NCI-H524 treated with DMSO at 0.1 percent for 48 hours (cell line): ENCODE data around the gene PPP6R1.
A peak's percentile ranks its signal among the peaks of the same experiment; 100 is the strongest.

Experiments
- DNase-seq: peaks from one replicate; lab custom pipeline; 2025; lab: John Stamatoyannopoulos, UW

Gene PPP6R1

GRCh38 chr19:55258828-55259539 is at the start of gene PPP6R1:
PPP6R1 (minus strand) TSS chr19:55259017; CDS start chr19:55247103, 11,914 bp downstream.
- DNase-seq: peak; percentile 98

GRCh38 chr19:55308281-55308680 is 49.5 kb upstream of the PPP6R1 start:
- no peak for DNase-seq

- DNase-seq: no peak
These were observed 47.9 kb upstream of the PPP6R1 start for GRCh38 chr19:55306712-55307111.

- no peak for DNase-seq
These were observed 47.3 kb upstream of the PPP6R1 start for GRCh38 chr19:55305983-55306562.

GRCh38 chr19:55305491-55305890 is 46.7 kb upstream of the PPP6R1 start:
- no peak for DNase-seq

GRCh38 chr19:55304980-55305379 is 46.2 kb upstream of the PPP6R1 start:
- DNase-seq: no peak

GRCh38 chr19:55304279-55304978 is 45.6 kb upstream of the PPP6R1 start:
- DNase-seq: no peak

- DNase-seq: no peak
These were observed 44.7 kb upstream of the PPP6R1 start for GRCh38 chr19:55303477-55303876.

- no peak for DNase-seq
These were observed 43.5 kb upstream of the PPP6R1 start for GRCh38 chr19:55302318-55302703.

- no peak for DNase-seq
These were observed 42.9 kb upstream of the PPP6R1 start for GRCh38 chr19:55301459-55302317.

- no peak for DNase-seq
These were observed 42.2 kb upstream of the PPP6R1 start for GRCh38 chr19:55300886-55301458.

- no peak for DNase-seq
These were observed 41.2 kb upstream of the PPP6R1 start for GRCh38 chr19:55299991-55300390.

GRCh38 chr19:55297267-55297666 is 38.5 kb upstream of the PPP6R1 start:
- DNase-seq: no peak

- DNase-seq: no peak
These were observed 30.4 kb upstream of the PPP6R1 start for GRCh38 chr19:55289117-55289796.

GRCh38 chr19:55287361-55288079 is 28.7 kb upstream of the PPP6R1 start:
- no peak for DNase-seq

- no peak for DNase-seq
These were observed 26.5 kb upstream of the PPP6R1 start for GRCh38 chr19:55285229-55285890.

- DNase-seq: no peak
These were observed 25.7 kb upstream of the PPP6R1 start for GRCh38 chr19:55284405-55285058.

- peak; percentile 21 for DNase-seq
These were observed 24.9 kb upstream of the PPP6R1 start, which contains the start of gene BRSK1 for GRCh38 chr19:55283548-55284377. BRSK1 (plus strand) TSS chr19:55283997; CDS start chr19:55284443, 446 bp downstream.
